ENCODE data around the gene RASD1.

DNA sequence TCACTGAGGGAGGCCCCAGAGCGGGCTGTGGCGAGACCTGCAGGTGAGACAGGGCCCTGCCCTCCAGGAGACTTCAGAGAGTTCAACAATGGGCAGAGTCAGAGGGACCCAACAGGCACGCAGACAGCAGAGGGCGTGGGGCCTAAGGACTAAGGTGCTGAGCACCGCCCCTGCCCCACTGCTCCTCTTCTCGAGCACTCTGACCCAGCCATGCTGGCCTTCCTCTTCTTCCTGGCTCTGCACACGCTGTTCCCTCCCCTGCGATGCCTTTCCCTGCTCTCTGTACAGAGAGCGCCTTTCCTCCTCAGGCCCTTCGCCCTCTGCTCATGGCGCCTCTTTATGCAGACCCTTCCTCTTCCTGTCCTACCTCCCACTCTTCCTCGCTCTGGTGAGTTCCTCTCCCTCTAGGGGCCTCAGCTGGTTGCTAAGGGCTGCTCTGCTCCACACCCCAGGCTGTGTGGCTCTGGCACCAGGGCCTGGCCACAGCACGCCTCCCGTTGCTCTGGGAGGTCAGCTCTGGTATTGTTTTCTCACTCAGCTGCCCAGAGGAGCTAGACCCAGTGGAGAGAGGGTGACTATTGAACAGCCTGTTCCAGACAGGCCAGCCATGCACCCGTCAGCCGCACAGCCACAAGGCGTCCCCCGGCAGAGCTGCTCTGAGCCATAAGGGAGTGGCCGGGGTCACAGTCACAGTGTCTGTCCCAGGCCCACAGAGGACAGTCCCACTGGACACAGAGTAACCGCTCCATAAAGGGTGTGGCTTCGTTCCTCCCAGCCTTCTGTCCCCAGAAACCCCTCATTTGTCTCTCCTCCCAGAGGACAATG, 13.6 kb upstream of the RASD1 start:
- TF ChIP-seq CTCF (IDR thresholded peaks at IDR 0.05; ENCODE audit: poor library complexity) (no peak), EZH2 (IDR thresholded peaks at IDR 0.05; ENCODE audit: borderline replicate concordance) (no peak)
